IPS DF 4.7 (cell line): ENCODE results near the gene MAP2K7.

Experiments used
- DNase-seq: peaks from one replicate; pipeline ENCODE4 v3.0.0-alpha.2; 2013; ENCODE audit warnings: low spot score; ENCODE audit errors: extremely low read depth

Gene MAP2K7

GRCh38 chr19:7866399-7867091 is 37.1 kb upstream of the MAP2K7 start:
- no peak for DNase-seq

- no peak for DNase-seq
These were observed 36.4 kb upstream of the MAP2K7 start for GRCh38 chr19:7867092-7867844.

DNA sequence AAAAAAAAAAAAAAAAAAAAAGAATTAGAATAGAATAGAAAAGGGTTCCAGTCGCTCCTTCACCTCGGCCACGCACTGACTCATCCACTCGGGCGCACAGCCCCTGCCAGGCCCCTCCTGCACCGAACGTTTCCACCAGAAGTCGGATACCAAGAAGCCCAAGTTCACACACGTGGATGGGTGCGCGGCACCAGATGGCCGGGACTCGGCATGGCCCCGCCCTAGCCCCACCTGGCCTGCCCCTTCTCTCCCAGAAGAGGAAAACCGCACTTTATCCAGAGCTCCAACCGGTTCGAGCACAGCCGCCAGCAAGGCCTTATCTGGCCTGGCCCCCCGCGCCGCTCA is 35.4 kb upstream of the MAP2K7 start:
- DNase-seq, result no peak

DNA sequence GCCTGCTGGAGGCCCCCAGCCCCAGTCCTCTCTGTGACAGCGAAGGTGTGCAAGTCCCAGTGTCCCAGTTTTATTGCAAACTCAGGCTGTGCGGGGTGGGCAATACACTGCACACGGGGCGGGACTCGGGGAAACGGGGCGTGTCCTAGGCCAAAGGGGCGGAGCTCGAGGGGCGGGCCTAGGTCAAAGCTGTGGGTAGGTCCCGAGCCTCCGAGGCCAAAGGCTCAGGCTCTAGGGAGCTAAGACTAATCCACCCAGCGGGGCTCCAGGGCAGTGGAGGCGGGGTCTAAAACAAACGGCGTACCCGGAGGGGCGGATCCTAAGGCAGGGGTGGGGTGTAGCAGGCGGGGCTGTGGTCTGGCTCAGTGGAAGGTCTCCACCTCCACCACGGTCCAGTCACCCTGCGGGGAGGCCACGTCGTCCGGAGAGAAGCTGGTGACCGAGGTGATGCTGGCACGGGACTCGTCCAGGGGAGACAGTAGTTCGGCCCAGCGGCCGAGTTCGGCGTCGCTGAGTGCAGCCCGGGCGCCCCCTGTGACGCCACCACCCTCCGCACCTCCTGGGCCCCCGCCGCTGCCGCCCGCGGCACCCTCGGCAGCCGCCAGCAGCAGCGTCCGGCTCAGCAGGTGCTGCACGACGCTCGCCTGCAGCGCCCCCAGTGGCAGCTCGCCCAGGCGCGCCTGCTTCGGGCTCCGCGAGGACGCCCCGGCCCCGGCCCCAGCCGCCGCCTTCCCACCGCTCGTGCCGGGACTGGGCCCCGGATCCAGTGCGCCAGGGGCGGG is 34.8 kb upstream of the MAP2K7 start:
- DNase-seq, result no peak

DNA sequence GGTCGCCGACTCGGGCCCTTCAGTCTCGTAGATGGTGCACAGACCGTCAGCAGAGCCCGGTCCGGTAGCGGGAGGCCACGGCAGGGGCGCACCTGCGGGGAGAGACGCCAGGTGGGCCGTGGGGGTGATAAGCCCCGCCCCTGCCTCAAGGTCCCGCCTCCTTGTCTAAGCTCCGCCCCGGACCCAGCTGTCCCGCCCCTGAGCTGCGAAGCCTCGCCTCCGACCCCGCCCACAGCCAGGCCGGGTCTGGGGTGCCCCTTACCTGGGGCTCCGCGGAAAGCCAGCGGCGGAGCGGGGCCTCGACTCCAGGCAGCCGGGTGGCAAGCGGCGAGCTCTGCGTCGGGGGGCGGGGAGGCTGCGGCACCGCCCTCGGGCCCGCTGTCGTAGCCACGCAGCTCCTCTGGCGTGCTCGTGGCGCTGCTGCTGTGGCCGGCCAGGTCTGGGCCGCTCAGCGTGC is 34.2 kb upstream of the MAP2K7 start:
- no peak for DNase-seq

DNA sequence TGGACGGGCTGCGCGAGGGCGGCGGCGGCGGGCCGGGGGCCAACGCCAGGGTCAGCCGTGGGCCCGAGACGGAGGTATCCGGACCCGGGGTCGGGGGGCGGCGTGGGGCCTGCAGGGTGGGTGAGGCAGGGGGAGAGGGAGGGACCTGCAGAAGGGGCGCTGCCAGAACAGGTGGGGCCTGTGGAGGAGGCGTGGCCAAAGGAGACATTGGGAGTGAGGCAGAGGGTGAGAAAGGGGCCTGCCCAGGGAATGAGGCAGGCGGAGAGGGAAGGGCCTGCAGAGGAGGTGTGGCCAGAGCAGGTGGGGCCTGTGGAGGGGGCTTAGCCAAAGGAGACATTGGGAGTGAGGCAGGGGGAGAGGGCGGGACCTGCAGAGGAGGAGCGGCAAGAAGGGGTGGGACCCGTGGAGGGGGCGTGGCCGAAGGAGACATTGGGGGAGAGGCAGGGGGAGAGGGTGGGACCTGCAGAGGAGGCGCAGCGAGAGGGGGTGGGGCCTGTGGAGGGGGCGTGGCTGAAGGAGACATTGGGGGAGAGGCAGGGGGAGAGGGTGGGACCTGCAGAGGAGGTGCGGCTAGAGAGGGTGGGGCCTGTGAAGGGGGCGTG is 33.7 kb upstream of the MAP2K7 start:
- DNase-seq, result no peak

DNA sequence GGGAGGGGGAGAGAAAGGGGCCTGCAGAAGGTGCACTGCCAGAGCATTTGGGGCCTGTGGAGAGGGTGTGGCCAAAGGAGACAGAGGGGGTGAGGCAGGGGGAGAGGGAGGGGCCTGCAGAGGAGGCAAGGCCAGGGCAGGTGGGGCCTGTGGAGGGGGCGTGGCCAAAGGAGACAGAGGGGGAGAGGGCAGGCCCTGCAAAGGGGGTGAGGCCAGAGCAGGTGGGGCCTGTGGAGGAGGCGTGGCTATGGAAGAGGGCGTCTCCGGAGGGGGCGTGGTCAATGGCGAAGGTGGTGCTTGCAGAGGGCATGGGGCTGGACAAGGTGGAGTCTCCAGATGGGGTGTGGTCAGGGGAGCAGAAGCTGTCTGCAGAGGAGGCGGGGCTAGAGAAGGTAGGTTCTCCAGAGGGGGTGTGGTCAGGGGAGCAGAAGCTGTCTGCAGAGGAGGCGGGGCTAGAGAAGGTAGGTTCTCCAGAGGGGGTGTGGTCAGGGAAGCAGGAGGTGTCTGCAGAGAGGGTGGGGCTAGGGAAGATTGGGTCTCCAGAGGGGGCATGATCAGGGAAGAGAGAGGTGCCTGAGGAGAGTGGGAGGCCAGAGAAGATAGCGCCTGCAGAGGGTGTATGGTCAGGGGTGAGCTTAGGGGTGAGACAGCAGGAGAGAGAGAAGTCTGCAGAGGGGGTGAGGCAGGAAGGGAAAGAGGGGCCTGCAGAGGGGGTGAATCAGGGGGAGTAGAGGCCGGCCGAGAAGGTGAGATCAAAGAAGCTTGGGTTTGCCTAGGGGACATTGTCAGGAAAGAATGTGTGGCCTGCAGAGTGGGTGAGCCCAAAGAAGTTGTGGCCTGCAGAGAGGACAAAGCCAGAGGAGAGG is 32.9 kb upstream of the MAP2K7 start:
- DNase-seq, result no peak

GRCh38 chr19:7871437-7872305 is 32.0 kb upstream of the MAP2K7 start:
- no peak for DNase-seq

- no peak for DNase-seq
These were observed 31.1 kb upstream of the MAP2K7 start for GRCh38 chr19:7872306-7873204.

GRCh38 chr19:7873304-7874075 is 30.2 kb upstream of the MAP2K7 start:
- DNase-seq, result no peak

DNA sequence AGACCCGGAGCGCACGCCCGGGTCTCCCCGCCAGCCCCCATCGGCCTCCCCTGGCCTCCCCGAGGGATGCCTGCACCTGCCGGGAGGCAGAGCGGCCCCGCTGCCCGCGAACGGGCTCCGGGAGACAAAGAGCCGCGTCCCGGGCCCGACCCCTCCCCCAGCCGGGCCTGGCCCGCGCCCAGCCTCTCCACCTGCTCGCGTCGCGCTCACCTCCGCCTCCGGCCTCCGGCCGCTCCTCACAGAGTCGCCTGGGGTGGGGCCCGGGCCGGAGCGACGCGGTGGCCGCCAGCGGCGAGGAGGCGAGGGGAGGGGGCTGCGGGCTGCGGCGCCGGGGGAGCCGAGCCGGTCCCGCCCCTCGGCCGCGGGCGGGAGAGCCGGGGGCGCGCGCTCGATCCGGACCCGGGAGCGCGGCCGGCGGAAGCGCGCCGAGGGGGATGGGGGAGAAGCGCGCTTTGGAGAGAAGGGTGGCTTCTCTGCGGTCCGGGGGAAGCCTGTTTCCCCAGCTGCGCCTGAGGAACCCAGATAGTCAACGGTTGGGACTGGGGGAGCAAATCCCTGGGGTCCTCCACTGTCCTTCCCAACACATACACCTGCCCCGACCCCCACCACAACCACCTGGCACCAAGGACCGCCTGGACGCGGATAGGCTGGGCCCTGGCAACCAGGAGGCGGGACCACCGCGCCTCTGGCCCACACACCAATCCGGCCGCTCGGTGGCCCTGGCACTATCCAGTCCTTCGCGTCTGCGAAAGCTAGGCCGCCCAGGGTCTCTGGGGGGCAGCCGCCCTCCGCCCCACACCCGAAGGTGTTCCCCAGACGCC is 29.4 kb upstream of the MAP2K7 start, which contains the start of gene PRR36:
TSS of gene PRR36 (minus strand) at position 315 of the 821 bp plus-strand sequence. CDS start 701 bp downstream, outside the sequence.
- no peak for DNase-seq

DNA sequence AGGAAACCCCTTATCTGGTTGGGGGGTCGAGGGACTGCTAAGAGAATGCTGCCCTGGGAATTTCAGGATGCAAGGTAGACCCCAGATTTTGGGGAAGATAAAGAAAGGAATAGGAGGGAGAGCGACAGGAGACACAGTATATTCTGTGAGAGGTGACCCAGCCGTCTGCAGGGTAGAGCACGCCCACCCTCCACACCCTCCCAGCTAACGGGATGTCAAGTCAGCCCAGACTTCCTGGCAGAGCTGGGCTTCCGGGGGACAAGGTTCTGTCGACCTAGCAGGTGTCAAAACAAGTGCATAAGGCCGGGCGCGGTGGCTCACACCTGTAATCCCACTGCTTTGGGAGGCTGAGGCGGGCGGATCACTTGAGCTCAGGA is 28.8 kb upstream of the MAP2K7 start:
- no peak for DNase-seq

GRCh38 chr19:7877249-7877836 is 26.3 kb upstream of the MAP2K7 start:
- DNase-seq, result no peak

DNA sequence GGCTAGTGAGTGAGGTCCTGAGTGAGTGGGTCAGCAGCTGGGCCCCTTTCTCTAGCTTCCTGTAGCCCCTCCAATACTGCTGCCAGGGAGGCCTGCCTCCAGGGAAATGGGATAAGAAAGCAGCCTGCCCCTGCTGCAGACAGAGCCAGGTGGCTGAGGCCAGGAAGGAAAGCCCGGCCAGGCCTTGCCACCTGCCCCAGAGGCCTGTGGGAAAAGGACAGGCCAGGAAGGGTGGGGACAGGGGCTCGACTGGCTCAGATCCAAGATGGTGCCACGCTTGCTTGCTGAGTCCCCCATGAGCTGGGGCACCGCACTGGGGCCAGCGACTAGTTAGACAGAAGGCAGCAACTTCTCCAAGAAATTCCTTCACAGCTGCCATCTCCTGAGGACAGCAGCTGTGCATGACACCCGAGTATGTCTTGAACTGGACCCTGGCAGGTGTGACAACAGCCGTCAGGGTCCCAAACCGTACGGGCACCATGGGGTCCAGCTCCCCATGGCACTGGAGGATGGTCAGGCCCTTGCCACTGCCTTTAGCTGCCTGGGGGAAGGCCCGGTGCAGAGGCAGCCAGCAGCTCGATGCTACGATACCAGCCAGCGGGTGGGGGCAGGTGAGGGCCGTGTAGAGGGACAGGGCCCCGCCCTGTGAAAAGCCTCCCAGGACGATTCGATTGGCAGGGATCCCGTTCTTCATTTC is 24.4 kb upstream of the MAP2K7 start:
- DNase-seq, result no peak

- DNase-seq, result no peak
These were observed 23.8 kb upstream of the MAP2K7 start for GRCh38 chr19:7879836-7880235.

- no peak for DNase-seq
These were observed 21.8 kb upstream of the MAP2K7 start for GRCh38 chr19:7881910-7882309.
